ENCODE results near the gene SNAPC2. TPM values are rescaled to one million over a fixed set of nuclear protein-coding genes. Genes with fewer than 3 reads are reported as not detected.

The SNAPC2 gene
- total RNA-seq, 6 experiments from 2014 or later, result 22.3 to 27.1 (median 25.2) TPM

DNA sequence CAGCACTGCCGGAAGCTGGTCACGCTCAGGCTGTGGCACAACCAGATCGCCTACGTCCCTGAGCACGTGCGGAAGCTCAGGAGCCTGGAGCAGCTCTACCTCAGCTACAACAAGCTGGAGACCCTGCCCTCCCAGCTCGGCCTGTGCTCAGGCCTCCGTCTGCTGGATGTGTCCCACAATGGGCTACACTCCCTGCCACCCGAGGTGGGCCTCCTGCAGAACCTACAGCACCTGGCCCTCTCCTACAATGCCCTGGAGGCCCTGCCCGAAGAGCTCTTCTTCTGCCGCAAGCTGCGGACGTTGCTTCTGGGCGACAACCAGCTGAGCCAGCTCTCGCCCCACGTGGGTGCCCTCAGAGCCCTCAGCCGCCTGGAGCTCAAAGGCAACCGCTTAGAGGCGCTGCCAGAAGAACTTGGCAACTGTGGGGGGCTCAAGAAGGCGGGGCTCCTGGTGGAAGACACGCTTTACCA is 19.7 kb upstream of the SNAPC2 start:
- Mint-ChIP-seq H3K36me3 (ENCODE audit: low read depth) (peaks cover 7% of the 10 kb centered on the region), H3K27ac (no peak overlapping the region), H3K9me3 (no peaks in the 10 kb centered on the region), H3K27me3 (ENCODE audit: insufficient read depth) (peaks cover 5% of the 10 kb centered on the region), H3K4me3 (no peak overlapping the region), H3K4me1 (ENCODE audit: low read depth) (peaks cover 16% of the 10 kb centered on the region)
- TF ChIP-seq, protein P1, sequence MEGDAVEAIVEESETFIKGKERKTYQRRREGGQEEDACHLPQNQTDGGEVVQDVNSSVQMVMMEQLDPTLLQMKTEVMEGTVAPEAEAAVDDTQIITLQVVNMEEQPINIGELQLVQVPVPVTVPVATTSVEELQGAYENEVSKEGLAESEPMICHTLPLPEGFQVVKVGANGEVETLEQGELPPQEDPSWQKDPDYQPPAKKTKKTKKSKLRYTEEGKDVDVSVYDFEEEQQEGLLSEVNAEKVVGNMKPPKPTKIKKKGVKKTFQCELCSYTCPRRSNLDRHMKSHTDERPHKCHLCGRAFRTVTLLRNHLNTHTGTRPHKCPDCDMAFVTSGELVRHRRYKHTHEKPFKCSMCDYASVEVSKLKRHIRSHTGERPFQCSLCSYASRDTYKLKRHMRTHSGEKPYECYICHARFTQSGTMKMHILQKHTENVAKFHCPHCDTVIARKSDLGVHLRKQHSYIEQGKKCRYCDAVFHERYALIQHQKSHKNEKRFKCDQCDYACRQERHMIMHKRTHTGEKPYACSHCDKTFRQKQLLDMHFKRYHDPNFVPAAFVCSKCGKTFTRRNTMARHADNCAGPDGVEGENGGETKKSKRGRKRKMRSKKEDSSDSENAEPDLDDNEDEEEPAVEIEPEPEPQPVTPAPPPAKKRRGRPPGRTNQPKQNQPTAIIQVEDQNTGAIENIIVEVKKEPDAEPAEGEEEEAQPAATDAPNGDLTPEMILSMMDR (IDR thresholded peaks at IDR 0.05), result no peak
- DNase-seq, result no peak

DNA sequence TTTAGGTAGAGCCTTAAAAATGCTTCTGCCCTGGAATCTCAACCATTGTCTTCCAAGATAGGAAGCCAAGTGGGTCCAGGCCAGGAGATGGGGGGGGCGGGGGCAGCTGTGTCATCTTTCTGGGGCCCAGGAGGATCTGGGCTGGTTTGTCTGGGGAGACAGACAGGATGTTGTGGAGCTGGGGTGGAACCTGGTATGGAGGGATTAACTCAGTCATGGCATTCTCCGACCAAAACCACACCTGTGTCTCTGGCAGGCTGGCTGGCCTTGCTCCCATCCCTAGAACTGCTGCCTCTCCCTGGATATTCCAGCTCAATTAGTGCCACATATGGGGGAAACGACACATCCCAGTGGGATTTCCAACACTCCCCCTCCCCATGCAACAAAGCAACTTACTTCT is 19.2 kb upstream of the SNAPC2 start:
- Mint-ChIP-seq H3K27ac (no peak overlapping the region), H3K9me3 (no peaks in the 10 kb centered on the region), H3K4me1 (ENCODE audit: low read depth) (peaks cover 21% of the 10 kb centered on the region), H3K4me3 (no peak overlapping the region), H3K36me3 (ENCODE audit: low read depth) (peaks cover 7% of the 10 kb centered on the region), H3K27me3 (ENCODE audit: insufficient read depth) (peaks cover 5% of the 10 kb centered on the region)
- TF ChIP-seq, protein P1 (IDR thresholded peaks at IDR 0.05), result no peak
- DNase-seq, result no peak

DNA sequence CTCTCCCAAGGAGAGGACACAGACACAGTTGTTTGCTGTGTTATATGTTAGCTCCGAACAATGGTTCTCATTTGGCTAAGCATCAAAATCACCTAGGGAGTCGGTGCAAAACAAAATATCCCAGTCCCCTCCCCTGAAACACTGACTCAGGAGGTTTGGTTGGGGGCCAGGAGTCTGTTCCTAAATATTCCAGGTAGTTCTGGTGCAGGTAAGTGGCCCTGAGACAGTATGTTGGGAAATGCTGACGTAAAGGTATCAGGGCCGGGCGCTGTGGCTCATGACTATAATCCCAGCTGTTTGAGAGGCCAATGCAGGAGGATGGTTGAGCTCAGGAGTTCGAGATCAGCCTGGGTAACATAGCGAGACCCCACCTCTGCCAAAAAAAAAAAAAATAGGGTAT is 18.8 kb upstream of the SNAPC2 start:
- no peak overlapping the region for H3K27ac Mint-ChIP-seq
- H3K4me1 Mint-ChIP-seq (ENCODE audit: low read depth), result peaks cover 21% of the 10 kb centered on the region
- TF ChIP-seq, protein P1 (IDR thresholded peaks at IDR 0.05), result no peak
- H3K4me3 Mint-ChIP-seq, result no peak overlapping the region
- H3K9me3 Mint-ChIP-seq, result no peaks in the 10 kb centered on the region
- peaks cover 7% of the 10 kb centered on the region for H3K36me3 Mint-ChIP-seq (ENCODE audit: low read depth)
- H3K27me3 Mint-ChIP-seq (ENCODE audit: insufficient read depth), result peaks cover 5% of the 10 kb centered on the region
- no peak for DNase-seq

DNA sequence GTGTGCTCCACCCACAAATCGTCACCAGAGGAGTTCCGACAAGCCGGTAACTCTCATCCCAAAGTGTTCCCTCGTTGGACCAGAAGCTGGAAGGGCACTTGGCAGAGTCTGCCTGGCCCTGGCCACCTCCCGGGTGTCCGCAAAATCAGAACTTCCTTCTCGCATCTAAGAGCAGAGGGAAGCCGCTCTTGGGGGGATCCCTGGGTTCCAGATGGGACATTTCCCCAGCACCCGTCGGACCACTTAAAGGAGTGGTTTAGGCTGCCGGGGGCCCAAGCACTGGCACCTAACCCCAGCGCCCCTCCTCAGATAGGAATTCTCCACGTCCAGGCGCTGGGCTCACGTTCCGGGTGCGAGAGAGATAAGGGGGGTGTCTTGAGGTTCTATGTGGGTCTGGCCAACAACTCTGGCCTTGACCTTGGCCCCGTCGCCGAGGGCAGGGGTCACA is 17.3 kb upstream of the SNAPC2 start:
- TF ChIP-seq, protein P1 (IDR thresholded peaks at IDR 0.05), result no peak
- DNase-seq, result no peak

DNA sequence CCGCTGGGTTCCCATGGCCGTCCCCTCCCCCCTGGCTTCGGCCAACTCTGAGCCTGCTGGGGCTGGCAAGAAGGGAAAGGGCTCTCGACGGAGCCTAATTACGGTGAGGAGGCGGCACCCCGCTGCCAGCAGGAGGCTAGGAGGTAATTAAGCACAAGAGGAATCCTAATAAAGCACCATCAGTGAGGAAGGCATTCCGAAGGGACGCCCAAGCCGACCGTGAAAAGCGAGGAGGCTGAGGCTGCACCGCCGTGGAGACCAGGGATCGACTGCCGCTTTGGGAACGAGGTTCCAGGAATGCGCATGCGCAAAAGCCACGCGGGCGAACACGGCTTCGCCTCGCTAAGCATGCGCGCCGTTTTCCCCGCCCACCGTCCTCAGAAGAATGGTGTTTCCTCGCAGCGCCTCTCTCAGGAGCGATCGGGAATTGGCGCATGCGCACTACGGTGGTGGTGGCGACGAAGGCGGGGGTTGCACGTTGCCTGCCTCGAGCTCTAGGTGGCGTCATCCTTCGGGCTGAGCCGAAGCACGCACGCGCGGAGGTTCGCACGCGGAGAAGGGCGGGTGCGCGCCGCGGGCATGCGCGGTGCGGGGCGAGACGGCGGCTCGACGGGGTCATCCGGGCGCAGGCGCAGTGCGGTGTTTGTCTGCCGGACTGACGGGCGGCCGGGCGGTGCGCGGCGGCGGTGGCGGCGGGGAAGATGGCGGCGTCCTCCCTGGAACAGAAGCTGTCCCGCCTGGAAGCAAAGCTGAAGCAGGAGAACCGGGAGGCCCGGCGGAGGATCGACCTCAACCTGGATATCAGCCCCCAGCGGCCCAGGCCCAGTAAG is 16.7 kb upstream of the SNAPC2 start, which contains the start of gene MAP2K7:
MAP2K7 (plus strand) TSS at position 634 of the 830 bp plus-strand sequence; CDS start at position 702, 68 bp downstream.
- H3K4me3 Mint-ChIP-seq, result peak within 1 kb of the TSS; percentile 93
- H3K9me3 Mint-ChIP-seq, result no peaks in the 10 kb centered on the region
- TF ChIP-seq, protein P1 (IDR thresholded peaks at IDR 0.05), result peak; percentile 77
- peaks cover 5% of the 10 kb centered on the region for H3K27me3 Mint-ChIP-seq (ENCODE audit: insufficient read depth)
- peak within 1 kb of the TSS; percentile 91 for H3K27ac Mint-ChIP-seq
- H3K4me1 Mint-ChIP-seq (ENCODE audit: low read depth), result peaks cover 21% of the 10 kb centered on the region
- peak; percentile 99 for DNase-seq
- peaks cover 7% of the 10 kb centered on the region for H3K36me3 Mint-ChIP-seq (ENCODE audit: low read depth)

More for the DNA sequence above, 17.3 kb upstream of the SNAPC2 start:
- Mint-ChIP-seq H3K36me3 (ENCODE audit: low read depth) (peaks cover 7% of the 10 kb centered on the region), H3K4me3 (peak overlapping the region; percentile 93), H3K27me3 (ENCODE audit: insufficient read depth) (peaks cover 5% of the 10 kb centered on the region), H3K9me3 (no peaks in the 10 kb centered on the region), H3K27ac (peak overlapping the region; percentile 91), H3K4me1 (ENCODE audit: low read depth) (peaks cover 21% of the 10 kb centered on the region)
